ENCODE data around the gene KDM8.

Gene KDM8

DNA sequence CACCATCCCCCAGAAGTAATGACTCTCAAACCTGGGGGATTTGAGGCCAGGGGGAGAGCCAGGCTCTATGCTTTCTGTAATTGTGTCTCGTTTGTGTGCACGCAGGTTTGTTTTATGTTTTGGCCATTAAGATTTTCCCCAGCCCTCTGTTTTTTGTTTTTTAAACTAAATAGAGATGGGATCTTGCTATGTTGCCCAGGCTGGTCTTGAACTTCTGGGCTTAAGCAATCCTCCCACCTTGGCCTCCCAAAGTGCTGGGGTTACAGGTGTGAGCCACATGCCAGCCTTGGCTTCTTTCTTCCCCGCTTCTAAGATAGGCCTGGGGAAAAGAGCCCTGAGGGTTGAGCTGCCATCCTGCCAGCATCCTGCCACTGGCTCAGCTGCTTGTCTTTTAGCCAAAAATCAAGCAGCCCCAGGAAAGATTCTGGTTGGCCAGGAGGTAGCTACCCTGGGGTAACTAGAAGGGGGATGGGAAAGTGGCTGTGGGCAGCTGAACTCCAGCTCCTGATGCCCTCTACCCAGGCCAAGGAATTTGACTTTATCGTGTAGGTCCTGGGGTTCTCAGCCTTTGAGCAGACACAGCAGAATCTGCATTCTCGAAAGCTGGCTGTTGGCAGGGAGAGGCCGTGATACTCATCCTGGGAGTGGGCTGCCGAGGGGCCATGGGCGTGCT lies 18.4 kb downstream of the KDM8 start:
- no peaks in the 10 kb centered on the region for H3K9me3 ChIP-seq (ENCODE audit: low read length)
- no peak overlapping the region for H2AFZ ChIP-seq (ENCODE audit: low read length)
- no peaks in the 10 kb centered on the region for H3F3A ChIP-seq (ENCODE audit: insufficient read depth, low read length)
- peaks cover 21% of the 10 kb centered on the region for H3K36me3 ChIP-seq (ENCODE audit: insufficient read depth, low read length)
- H3K9me2 ChIP-seq (ENCODE audit: low read depth, low read length), result no peaks in the 10 kb centered on the region
- no peak overlapping the region for H3K4me2 ChIP-seq (ENCODE audit: low read length)
- H3K4me1 ChIP-seq (ENCODE audit: insufficient read depth, low read length, severe bottlenecking), result peaks cover 20% of the 10 kb centered on the region
- H3K79me2 ChIP-seq (ENCODE audit: insufficient read depth, low read length), result no peaks in the 10 kb centered on the region
- no peak overlapping the region for H3K9ac ChIP-seq (ENCODE audit: low read length)
- TF ChIP-seq, protein P1, sequence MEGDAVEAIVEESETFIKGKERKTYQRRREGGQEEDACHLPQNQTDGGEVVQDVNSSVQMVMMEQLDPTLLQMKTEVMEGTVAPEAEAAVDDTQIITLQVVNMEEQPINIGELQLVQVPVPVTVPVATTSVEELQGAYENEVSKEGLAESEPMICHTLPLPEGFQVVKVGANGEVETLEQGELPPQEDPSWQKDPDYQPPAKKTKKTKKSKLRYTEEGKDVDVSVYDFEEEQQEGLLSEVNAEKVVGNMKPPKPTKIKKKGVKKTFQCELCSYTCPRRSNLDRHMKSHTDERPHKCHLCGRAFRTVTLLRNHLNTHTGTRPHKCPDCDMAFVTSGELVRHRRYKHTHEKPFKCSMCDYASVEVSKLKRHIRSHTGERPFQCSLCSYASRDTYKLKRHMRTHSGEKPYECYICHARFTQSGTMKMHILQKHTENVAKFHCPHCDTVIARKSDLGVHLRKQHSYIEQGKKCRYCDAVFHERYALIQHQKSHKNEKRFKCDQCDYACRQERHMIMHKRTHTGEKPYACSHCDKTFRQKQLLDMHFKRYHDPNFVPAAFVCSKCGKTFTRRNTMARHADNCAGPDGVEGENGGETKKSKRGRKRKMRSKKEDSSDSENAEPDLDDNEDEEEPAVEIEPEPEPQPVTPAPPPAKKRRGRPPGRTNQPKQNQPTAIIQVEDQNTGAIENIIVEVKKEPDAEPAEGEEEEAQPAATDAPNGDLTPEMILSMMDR (IDR thresholded peaks at IDR 0.05; ENCODE audit: low read length), result no peak
- no peak for TF ChIP-seq EZH2 (IDR thresholded peaks at IDR 0.05; ENCODE audit: borderline replicate concordance, low read length)
- no peak overlapping the region for H3K4me3 ChIP-seq (ENCODE audit: low read depth, low read length, poor library complexity, severe bottlenecking)
- H4K20me1 ChIP-seq (ENCODE audit: insufficient read depth, low read length), result no peaks in the 10 kb centered on the region
- no peaks in the 10 kb centered on the region for H3K27me3 ChIP-seq (ENCODE audit: insufficient read depth, low read length)
- H3K27ac ChIP-seq (ENCODE audit: low read depth, low read length, poor library complexity, severe bottlenecking), result no peak overlapping the region

DNA sequence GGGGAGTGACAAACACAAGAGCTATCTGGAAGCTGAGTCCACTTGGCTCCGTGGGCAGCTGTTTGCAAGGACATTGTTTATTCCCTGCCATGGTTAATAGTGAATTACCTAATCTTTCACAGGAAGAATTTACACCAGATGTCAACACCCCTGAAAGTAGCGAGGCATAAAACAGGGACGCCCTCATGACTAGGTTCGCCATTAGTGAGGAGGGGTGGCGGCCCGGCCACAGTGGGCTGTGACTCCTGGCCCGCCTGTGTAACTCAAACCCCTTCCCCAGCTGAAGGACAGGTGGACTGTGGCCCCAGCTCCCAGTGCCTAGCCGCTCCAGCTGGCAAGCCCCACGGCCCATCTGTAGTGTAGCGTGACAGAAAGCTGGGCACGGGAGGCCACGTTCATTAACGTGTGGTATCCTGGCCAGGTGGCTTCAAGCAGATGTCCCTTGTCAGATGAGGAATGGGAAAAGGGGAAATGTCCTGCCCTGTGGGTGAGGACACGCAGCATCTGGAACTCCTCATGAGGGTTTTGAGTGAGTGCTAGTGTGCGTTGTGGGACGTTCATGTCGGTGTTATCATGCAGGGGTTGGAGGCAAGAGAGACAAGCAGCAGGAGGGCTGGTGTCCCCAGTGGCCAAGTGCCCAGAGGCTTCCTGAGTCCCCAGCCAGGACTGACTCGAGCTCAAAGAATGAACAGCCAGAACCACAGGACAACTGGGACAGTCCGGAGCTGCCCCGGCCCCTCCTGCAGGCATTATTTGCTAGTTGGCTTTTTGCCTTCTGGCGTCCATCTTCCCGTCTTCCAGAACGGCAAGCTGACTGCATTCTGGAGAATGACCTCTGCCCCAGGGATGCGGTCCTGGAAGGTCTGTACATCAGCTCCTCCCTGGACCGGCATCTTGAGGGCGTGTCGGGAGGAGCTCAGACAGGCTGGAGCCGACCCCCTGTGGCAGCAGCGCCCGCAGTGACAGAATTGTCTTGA lies 19.2 kb downstream of the KDM8 start:
- Histone ChIP-seq H3K4me1 (ENCODE audit: insufficient read depth, low read length, severe bottlenecking) (peaks cover 28% of the 10 kb centered on the region), H3K27me3 (ENCODE audit: insufficient read depth, low read length) (no peaks in the 10 kb centered on the region), H3K4me3 (ENCODE audit: low read depth, low read length, poor library complexity, severe bottlenecking) (no peak overlapping the region), H3K9me2 (ENCODE audit: low read depth, low read length) (no peaks in the 10 kb centered on the region), H2AFZ (ENCODE audit: low read length) (no peak overlapping the region), H3K9me3 (ENCODE audit: low read length) (no peaks in the 10 kb centered on the region), H3K36me3 (ENCODE audit: insufficient read depth, low read length) (peaks cover 21% of the 10 kb centered on the region), H3K4me2 (ENCODE audit: low read length) (no peak overlapping the region), H3F3A (ENCODE audit: insufficient read depth, low read length) (no peaks in the 10 kb centered on the region), H4K20me1 (ENCODE audit: insufficient read depth, low read length) (no peaks in the 10 kb centered on the region), H3K9ac (ENCODE audit: low read length) (no peak overlapping the region), H3K27ac (ENCODE audit: low read depth, low read length, poor library complexity, severe bottlenecking) (no peak overlapping the region), H3K79me2 (ENCODE audit: insufficient read depth, low read length) (no peaks in the 10 kb centered on the region)
- TF ChIP-seq, protein P1 (IDR thresholded peaks at IDR 0.05; ENCODE audit: low read length), result no peak
- no peak for TF ChIP-seq EZH2 (IDR thresholded peaks at IDR 0.05; ENCODE audit: borderline replicate concordance, low read length)

DNA sequence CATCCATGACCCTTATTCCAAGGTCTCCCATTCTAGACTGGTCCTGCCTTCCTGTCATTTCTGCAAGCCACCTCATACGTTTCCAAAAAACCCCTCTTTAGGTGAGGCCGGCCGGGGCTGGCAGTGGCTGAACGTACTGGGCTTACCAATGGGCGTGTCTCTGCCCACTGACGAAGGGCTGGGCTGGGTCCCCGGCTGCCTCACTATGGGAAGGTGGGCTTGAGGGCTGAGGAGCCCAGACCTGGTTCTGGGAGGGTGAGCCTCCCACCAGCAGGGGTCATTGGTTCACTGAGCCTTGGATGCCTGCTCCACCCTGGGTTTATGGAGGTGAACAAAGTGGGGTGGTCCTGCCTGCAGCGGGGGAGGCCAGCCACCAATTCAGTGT lies 19.9 kb downstream of the KDM8 start:
- TF ChIP-seq, protein P1 (IDR thresholded peaks at IDR 0.05; ENCODE audit: low read length), result no peak
- TF ChIP-seq EZH2 (IDR thresholded peaks at IDR 0.05; ENCODE audit: borderline replicate concordance, low read length), result no peak
- no peaks in the 10 kb centered on the region for H3K9me2 ChIP-seq (ENCODE audit: low read depth, low read length)
- H4K20me1 ChIP-seq (ENCODE audit: insufficient read depth, low read length), result no peaks in the 10 kb centered on the region
- peaks cover 35% of the 10 kb centered on the region for H3K4me1 ChIP-seq (ENCODE audit: insufficient read depth, low read length, severe bottlenecking)
- no peaks in the 10 kb centered on the region for H3F3A ChIP-seq (ENCODE audit: insufficient read depth, low read length)
- H3K4me2 ChIP-seq (ENCODE audit: low read length), result no peak overlapping the region
- H3K4me3 ChIP-seq (ENCODE audit: low read depth, low read length, poor library complexity, severe bottlenecking), result no peak overlapping the region
- H3K27ac ChIP-seq (ENCODE audit: low read depth, low read length, poor library complexity, severe bottlenecking), result no peak overlapping the region
- H3K79me2 ChIP-seq (ENCODE audit: insufficient read depth, low read length), result no peaks in the 10 kb centered on the region
- no peaks in the 10 kb centered on the region for H3K27me3 ChIP-seq (ENCODE audit: insufficient read depth, low read length)
- H3K9ac ChIP-seq (ENCODE audit: low read length), result no peak overlapping the region
- H3K36me3 ChIP-seq (ENCODE audit: insufficient read depth, low read length), result peaks cover 21% of the 10 kb centered on the region
- H3K9me3 ChIP-seq (ENCODE audit: low read length), result no peaks in the 10 kb centered on the region
- no peak overlapping the region for H2AFZ ChIP-seq (ENCODE audit: low read length)

Measured in OCI-LY1 (cell line).